Stimulated activated CD4-positive, alpha-beta T cell treated with anti-CD3 and anti-CD28 coated beads, Interleukin-4, amount 100 ng/mL, for 4 hours (primary cell): ENCODE measurements around the gene PARN.
"Not testable (repeated sequence)": the region's sequence is repeated elsewhere in the genome, so short reads cannot be mapped to it uniquely, and the experiment has no call there.

ENCODE experiments used
- DNase-seq, 2 experiments: peaks; one replicate each; pipeline ENCODE4 v3.0.0-alpha.2; 2020

PARN gene

GRCh38 chr16:14629919-14630619, at the start of gene PARN:
Gene PARN, minus strand, starts transcription at chr16:14630260. Its CDS starts 135 bp downstream, at chr16:14630125.
- peak; percentile 97 for DNase-seq

GRCh38 chr16:14678748-14679497, 48.9 kb upstream of the PARN start:
- no peak for DNase-seq

- no peak for DNase-seq
Measured at GRCh38 chr16:14677627-14678026, 47.6 kb upstream of the PARN start.

- DNase-seq = no peak
Measured at GRCh38 chr16:14676633-14677032, 46.6 kb upstream of the PARN start.

- no peak for DNase-seq
Measured at GRCh38 chr16:14672403-14672971, 42.4 kb upstream of the PARN start.

- DNase-seq = no peak
Measured at GRCh38 chr16:14669776-14670175, 39.7 kb upstream of the PARN start.

- DNase-seq = no peak
Measured at GRCh38 chr16:14668556-14669223, 38.6 kb upstream of the PARN start.

- DNase-seq = no peak
Measured at GRCh38 chr16:14667347-14668266, 37.5 kb upstream of the PARN start.

- no peak for DNase-seq
Measured at GRCh38 chr16:14658063-14658462, 28.0 kb upstream of the PARN start.

GRCh38 chr16:14652726-14653125, 22.7 kb upstream of the PARN start:
- DNase-seq = no peak

- no peak for DNase-seq
Measured at GRCh38 chr16:14650629-14651028, 20.6 kb upstream of the PARN start.

GRCh38 chr16:14649816-14650215, 19.8 kb upstream of the PARN start:
- no peak for DNase-seq

GRCh38 chr16:14641926-14642325, 11.9 kb upstream of the PARN start:
- DNase-seq = no peak

GRCh38 chr16:14641206-14641605, 11.1 kb upstream of the PARN start:
- DNase-seq = no peak

GRCh38 chr16:14640538-14640937, 10.5 kb upstream of the PARN start:
- no peak for DNase-seq

- not testable (repeated sequence) for DNase-seq
Measured at GRCh38 chr16:14636951-14637240, 6.8 kb upstream of the PARN start.

GRCh38 chr16:14636179-14636950, 6.3 kb upstream of the PARN start:
- DNase-seq = not testable (repeated sequence)

- no peak for DNase-seq
Measured at GRCh38 chr16:14635395-14636165, 5.5 kb upstream of the PARN start.

- DNase-seq = no peak
Measured at GRCh38 chr16:14634389-14634725, 4.3 kb upstream of the PARN start.

- DNase-seq = peak; percentile 99
Measured at GRCh38 chr16:14632693-14633569, 2.9 kb upstream of the PARN start, which contains the start of gene BFAR. Gene BFAR, plus strand, starts transcription at chr16:14632951. Its CDS starts 11,396 bp downstream, at chr16:14644347.
